GM19099 (cell line): Measurements from ENCODE around the gene DLX2.

Experiments used
- POLR2A ChIP-seq: IDR thresholded peaks from 3 replicates; pipeline ENCODE4 v1.6.1; 2011; ENCODE audit warnings: low read depth; ENCODE audit not compliant: insufficient read length; ENCODE audit errors: extremely low read depth

Gene DLX2

DNA sequence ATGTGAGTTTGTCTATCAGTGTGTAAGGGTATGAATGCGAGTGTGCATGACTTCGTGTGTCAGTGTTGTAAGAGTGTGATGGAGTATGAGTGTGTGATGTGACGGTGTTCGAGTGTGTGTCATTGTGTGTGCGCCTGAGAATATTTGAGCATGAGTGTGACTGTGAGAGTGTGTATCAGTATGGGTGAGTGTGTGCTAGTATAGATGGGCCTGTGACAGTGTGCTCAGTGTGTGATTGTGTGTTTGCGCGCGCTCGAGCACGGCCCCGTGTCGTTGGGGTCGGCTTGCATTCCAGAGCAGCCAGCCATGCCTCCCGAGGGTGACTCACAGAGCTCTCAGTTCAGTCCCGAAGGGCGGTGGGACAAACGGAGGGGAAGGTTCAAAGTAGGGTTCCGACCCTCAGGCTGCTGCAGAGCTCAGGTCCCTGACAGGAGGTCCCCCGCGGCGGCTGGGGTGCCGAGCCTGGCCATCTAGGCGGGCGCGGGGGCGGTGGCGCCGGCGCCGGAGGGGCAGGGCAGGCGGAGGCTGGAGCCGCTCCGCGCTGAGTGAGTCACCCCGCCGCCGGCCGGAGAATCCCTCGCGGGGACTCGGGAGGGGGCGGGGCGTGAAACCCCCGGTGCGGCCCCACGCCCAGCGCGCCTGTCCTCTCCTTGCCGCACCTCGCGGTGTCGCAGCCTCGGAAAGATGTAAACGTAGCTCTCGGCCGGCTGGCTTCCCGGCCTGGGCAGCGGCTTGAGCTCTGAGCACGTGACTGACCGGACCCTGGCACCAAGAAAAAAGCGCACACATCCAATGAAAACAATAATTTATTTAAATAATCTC, 3.8 kb downstream of the DLX2 start:
- no peak for TF ChIP-seq POLR2A

DNA sequence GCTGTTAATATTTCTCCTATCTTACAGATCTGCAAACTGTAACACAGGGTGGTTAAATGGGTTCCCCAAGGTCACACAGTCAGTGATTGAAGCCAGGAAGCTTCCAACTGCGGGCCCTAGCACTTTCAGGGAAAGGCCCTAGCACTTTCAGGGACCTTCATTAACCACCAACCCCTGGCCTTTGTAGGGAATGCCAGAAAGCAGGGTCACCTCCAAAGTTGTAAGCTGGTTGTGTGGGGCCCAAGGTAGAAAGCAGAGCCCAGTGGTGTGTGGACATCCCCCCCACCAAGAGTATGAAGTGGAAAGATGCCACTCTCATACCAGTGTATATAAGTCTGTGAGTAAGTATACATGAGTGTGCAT, 4.4 kb downstream of the DLX2 start:
- TF ChIP-seq POLR2A, result no peak

DNA sequence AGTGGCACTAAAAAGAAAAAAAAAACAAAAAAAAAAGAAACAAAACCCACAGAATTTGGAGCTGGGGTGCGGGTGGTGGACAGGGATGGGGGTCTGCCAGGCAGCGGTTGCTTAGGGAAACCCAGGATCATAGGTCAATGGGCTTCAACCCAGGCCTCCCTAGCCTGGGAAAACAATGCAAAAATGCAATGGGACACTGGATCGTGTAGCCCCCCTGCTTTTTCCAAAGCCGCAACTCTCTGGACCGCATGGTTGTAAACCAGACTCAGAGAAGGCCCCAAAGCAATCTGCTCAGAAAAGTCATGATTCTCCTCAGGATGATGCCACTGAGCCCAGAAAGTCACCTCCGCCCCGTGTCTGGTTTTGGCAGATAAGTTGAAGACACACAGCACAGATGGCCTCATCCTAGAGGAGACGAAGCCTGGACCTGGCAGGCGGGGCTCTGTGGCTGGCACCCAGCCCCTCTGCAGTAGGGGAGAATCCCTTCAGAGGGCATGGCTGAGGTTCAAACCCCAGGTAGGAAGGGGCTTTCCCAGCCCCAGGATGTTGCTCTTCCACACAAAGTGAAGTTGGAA, 5.1 kb downstream of the DLX2 start:
- no peak for TF ChIP-seq POLR2A

DNA sequence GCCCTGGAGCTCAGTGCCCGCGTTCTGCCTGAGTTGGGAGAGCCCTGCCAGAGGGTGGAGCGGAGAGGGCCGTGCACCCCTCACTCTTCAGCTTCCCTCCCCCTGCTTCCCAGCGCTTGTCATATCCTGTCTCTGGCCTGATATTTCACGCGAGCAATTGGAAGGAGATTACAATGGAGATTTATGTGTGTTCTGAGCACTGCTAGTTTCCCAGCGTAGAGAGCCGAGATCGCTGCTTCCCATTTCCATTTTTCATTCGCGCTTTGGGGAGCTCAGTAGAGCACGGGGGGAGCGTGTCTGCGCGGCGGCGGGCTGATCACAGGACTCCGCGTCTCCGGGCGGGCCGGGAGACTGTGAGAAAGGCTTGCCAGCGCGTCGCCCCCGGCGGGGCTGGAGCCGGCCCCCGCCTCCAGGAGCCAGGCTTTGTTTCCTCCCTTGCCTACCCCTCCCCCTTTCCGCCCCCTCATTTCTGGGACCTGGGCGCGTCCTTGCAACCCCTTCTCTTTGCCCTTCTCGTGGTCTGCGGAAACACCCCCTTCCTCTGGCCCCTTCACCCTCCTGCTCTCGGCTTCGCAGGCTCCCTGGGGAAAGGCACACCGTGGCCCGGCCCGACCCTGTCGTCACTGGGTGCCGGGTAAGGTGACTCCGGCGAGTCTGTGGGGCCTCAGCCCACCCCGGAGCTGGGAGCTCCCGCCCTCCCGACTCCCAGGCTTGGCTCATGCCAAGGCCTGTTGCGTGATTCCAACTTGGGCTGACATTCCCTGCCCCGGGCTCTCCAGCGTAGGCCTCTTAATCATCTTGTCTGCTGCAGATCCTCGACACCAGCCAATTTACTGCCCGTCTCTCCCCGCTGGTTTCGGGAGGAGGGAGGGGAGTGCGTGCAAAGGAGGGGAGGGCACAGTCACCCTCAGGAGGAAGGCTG, 5.8 kb downstream of the DLX2 start:
- no peak for TF ChIP-seq POLR2A

DNA sequence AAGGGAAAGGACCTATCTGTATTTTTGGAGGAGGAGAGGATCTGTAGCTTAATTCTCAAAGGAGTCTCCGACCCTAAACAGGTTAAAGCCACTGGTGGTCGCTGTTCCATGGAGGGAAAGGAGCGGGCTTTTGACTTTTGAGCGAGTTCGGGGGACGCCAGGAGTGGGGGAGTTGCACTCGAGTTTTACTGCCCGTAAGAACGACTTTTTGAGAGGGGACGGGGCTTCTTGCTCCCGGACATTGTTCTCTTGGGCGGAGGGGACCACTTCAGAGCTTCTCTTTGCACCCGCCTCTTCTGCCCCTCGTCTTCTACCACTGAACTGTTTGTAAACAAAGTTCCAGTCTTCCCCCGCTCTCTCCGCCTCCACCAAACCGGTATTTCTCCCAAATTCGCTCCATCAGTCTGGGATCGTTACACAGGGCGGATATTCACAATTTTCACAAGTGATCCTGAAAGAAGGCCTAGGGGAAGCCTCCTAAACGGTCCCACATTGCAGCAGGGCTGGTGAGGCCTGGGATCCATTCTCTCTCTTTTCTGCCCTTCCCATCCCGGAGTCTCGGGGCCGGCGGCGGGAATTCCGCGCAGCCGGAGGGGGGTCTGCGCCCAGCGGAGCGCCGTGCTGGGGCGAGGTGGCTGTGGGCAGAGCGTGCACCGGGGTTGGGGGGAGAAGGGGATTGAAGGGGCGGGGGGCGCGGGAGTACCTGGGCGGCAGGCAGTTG, 6.6 kb downstream of the DLX2 start:
- TF ChIP-seq POLR2A, result no peak

DNA sequence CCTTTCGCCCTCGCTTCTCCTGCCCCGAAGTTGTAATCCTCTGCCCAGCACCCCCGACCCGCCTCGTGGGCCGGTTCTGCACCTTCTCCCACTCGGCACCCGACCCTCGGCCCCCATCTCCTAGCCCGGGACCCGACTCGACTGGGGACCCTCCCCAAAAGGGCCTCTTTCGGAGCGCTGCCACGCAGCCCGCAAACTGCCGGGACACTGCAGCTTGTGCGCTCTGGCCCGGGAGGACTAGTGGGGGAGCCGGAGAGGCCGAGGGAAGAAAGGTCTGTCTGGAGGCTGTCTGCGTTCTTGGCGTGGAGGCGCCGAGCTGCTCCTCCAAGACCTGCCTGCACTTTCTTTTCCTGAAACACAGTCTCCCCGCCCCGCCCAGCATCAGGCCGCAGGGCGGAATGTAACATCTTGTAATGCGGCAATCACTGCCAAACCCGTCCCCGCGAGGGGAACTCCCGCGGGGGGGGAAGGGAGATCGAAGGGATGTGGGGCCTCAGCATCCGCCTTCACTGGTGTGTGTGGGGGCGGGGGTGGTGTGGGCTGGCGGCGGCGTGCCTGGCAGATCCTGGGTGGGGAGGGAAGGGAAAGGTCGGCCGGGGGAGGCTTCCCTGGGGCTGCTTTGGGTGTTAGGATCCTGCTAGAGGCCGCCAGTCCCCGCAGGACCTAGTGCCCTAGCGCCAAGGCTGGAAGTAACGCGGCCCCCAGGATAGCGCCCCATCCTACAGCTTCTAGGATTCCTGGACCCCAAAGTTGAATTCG, 7.4 kb downstream of the DLX2 start:
- TF ChIP-seq POLR2A, result no peak

DNA sequence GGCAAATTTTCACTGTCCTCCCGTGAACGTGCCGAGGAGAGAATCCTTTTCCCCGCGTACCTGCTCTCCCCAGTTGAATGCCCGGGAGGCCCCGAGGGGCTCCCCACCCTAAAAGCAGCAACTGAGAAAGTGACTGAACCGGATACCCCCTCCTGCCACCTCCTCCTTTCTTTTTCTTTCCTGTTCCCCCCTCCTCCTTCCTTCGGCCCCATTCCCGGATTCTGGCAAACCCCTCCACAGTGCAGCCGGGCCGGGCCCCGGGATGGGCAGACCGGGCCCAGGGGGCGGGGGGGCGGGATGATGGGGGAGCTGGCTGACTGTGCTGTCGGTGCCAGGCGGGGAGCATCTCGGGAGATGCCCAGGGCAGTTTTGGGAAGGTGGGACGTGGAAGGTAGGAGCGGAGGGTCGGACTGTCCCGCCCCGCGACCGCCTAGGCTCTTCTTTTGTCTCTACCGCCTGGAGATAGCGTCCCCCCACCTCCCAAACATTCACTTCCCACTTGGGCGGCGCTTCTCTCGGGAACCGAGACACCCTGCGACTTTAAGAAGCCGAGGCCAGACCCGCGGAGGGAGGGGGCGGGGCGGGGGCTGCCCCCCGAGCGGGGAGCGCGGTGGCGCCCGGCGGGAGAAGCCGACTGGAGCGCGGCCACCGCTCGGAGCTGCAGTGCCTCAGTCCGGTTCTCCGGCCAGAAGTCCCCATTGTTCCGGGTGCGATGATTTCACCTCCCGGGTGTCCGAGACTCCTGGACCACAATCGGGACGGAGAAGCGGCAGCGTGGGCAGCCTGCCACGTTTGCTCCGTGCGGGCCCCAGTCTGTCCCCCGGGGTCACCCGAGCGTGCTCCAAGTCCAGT, 8.2 kb downstream of the DLX2 start:
- no peak for TF ChIP-seq POLR2A

DNA sequence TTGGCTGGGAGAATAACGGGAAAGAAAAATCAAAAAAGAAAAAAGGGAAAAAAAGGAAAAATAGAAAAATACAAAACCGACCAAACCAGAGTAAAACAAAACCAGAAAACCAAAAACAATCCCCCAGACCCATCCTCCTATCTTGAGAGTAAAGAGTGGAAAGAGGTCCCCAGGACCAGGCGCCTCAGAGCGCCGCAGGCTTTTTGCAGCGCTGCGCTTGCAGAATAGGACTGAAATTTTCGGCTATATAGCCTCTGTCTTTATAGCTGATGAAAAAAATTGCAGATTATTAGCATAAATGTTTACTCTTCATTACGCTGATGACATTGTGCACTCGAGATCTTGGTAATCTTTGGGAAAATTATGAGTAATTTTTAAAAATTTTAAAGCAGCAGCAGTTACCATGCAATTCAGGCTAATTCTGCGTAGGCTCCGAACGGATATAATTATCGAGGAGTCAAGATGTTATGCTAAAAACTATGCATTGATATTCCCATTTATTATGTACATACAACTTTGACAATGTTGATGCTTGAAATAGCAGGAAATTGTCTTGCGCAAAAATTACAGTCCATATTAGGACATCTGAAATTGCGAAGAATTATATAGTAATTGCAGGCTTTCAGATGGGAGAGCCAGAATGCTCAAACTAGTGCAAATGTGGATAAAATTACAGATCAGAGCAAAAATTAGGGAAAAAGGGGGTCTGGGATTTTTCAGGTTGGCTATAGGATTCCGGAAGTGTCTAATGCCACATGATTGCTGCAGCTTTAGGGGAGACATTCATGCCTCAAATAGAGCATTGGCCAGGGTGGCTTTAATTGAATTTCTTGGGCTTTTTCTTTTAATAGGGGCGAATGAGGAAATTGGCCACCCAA, 9.0 kb downstream of the DLX2 start:
- TF ChIP-seq POLR2A, result no peak

DNA sequence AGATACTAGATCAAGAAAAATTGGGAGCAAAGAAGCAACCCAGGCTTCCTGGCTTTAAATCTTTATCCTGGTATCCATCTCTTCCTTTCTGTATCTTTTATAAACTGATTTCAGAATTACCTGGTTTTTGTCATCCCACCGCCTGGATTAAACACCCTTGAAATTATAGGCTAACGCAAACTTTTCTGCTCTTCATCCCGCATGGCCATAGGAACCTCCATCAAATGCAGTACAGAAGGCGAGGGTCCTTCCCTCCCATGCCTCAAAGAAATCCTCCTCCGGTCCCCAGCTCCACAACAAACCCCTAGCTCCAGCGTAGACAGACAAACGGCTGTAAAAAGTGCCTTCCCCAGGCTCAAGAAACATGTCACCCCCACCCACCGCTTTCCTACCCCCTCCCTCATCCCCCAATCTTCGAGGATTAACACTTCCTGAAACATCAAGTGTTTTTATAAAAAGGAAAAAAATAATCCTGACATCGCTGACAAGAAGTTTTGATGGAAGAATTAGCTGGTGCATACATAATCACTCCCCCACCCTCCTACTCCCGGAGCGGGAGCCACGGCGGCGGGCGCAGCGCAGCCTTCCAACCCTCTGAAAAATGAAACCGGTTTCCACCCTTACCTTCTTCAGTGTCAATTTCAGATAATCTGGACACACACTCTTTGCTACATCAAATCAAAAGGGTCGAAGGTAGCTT, 9.8 kb downstream of the DLX2 start:
- TF ChIP-seq POLR2A, result no peak

DNA sequence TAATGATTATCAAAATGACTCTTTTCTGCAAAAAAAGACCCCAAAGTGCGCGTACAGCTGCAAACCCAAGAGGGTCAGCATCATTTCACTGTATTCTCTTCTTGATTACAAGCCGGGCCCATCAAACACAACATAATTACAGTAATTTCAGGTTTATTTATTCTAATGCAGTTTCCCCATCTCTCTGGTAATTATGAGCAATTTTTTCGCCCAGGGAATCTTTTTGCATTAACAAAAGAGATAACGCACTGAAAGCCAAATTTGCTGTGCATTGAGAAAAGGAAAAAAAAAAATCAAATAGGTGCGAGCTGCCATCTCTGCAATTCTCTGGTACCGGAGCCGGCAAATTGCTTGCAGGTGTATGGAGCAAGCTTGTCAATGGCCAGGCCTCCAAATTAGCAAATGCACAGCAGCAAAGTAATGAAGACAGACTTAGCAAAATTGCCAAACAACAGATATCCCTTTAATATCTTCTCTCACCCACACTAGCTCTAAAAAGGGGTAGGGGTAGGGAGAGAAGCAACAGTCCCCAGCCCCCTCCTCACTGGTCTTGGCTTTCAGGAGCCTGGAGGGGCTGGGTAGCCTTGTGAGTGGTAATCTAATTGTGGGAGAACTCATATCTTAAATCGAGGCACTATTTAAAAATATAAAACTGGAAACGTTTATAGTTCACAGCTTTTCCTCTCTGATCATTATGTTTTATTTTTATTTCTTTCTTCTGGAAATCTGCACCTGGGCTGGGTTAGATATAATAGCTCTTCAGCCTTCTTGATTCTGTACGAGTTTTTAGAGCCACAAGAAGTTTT, 10.7 kb downstream of the DLX2 start:
- no peak for TF ChIP-seq POLR2A

DNA sequence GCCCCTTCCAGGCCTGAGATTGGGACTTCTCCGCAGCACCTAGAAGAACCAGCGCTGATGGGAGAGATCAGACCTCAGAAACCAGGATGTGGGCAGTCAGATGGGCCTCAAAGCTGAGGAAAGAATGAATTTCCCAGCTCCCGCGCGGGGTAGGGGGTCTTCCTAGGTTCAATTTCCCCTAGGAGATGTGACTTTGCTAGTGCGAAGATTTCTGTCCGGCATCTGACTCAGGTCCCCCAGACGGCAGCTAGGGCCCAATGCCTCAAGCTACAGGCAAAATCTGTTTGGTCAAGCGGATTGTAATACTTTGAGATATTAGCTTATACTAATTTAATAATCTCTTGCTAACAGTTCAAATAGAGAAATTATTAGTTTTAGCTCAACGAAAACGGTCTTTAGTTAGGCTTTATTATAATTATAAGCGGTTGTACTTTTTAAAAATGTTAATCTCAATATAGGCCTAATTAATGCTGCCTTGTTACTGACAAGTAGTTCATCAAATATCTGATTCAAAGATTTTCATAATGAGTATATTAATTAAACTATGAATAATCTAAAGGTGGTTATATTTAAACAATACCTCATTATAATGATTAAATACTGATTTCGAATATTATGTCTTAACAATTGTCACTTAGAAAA, 11.6 kb downstream of the DLX2 start:
- no peak for TF ChIP-seq POLR2A
